Stimulated activated CD4-positive, alpha-beta T cell treated with anti-CD3 and anti-CD28 coated beads, Interleukin-4, amount 100 ng/mL, for 4 hours (primary cell): Measurements from ENCODE around the gene SPATS1.
A peak's percentile ranks its signal among the peaks of the same experiment; 100 is the strongest.

Experiments
- DNase-seq, 2 experiments: peaks; one replicate each; pipeline ENCODE4 v3.0.0-alpha.2; 2020

The SPATS1 gene, protein sequence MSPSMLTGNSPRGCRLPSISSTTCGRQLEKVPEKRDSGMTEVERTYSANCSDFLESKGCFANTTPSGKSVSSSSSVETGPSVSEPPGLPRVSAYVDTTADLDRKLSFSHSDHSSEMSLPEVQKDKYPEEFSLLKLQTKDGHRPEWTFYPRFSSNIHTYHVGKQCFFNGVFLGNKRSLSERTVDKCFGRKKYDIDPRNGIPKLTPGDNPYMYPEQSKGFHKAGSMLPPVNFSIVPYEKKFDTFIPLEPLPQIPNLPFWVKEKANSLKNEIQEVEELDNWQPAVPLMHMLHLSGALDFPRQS

DNA sequence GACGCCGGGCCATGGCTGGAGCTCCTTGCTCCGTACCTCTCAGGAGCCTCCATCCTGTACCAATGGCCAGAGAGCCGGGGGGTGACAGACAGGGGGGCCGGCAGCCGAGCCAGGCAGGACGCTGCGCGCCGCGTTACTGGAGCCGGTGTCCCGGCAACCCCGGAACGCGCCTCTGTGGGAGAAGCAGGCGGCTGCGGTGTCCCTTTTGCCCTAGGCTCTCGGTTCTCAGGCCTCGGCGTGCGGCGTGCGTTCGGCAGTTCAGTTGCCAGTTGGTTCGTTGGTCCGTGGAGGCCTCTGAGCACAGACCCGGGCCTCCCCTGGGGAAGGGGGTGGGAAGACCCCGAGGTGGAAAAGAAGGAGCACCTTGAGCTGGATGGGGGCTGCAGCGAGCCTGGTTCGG, at the start of gene SPATS1:
Gene SPATS1 (plus strand): TSS at position 162 of the 400 bp plus-strand sequence. CDS start 446 bp downstream, outside the sequence.
- DNase-seq = no peak

DNA sequence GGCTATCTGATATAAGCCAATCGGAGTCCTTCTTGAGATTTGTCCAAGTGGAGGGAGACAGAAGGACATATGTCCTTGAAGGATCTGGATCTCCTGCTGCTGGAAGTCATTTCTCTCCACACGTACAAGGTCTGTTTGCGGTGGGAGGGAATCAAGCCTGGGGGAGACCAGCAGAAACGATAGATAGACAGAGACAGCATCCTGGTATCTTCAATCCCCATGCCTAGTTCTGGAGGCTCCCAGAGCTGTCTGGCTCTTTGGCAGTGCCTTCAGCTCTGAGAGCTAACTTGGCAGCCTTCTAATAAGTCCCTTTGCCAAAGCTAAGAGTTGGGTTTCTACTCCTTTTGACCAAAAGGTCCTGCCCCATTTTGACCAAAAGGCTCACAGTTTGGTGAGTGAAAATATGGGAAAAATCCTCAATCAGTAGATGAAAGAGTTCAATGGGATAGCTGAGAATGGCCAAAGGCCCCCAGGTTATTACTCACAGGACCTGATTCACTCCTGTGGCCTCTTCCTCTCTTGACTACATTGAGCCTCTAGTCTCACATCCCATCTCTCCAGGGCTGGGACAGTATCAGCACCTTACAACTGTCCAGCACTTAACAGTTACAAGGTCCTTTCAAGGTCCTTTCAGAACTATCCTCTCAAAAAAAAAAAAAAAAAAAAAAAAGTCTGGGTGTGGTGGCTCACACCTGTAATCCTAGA, 49.6 kb upstream of the SPATS1 start:
- DNase-seq = no peak

- no peak for DNase-seq
Measured at GRCh38 chr6:44294832-44295791, 47.3 kb upstream of the SPATS1 start.

GRCh38 chr6:44297063-44298038, 45.1 kb upstream of the SPATS1 start:
- peak; percentile 33 to 60 for DNase-seq

DNA sequence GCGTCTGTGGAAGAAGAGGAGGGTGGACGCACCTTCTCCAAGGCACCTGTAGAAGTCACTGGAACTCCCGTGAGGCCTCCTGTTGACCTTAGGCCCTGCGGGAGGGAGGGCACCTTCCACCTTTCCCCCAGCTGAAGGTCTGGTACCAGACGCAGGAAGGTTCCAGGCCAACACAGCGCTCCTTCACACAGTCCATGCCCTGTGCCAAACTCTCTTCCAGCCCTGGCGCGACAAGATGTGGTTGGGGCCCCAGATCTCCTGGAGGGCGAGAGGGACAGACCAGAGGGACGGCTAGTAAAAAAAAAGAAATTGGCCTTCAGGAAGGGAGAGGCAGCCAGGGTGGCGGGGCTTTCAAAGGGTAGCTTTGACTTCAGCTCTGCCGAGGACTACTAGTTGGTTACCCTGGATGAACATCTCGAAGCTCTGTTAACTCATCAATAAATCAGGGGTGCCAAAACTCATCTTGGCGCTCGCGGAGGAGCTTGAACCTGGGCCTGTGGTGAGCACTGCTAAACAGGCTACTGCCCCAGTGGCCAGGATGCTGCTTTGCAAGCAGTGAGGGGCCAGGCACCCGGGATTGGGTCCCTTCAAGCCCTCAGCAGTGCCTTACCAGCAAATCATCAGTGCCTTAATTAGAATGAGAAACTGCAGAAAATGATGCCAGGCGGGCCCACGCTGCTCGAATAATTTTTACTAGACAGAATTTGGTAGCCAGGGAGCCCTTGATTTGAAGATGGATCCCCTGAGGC, 44.2 kb upstream of the SPATS1 start:
- no peak for DNase-seq

GRCh38 chr6:44298864-44299263, 43.6 kb upstream of the SPATS1 start:
- no peak for DNase-seq

DNA sequence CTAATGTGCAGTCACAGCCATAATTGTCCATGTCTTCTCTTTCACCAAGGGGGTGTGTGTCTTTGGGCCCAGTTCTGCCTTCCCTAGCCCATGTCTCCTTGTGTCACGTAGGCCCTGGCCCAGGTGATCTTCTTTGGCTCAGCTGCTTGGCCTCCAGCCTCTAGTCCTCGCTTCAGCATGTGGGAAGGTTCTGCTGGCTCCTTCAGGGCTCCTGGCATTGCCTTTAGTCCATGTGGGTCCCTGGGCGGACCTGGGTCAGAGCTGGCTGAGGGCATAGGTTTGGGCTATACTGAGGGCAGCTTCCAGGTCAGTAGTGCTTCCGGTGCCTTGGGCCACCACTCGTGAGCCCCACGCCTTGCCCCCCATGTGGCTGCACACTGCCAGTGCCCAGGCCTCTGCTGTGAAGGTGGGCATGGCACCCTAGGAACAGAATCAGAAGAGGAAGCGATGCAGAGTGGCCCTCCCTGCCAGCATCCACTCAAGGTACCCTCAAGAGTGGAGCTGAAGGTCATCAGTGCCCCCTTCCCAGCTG, 42.1 kb upstream of the SPATS1 start:
- no peak for DNase-seq

- no peak for DNase-seq
Measured at GRCh38 chr6:44301106-44301505, 41.3 kb upstream of the SPATS1 start.

GRCh38 chr6:44301782-44302564, 40.5 kb upstream of the SPATS1 start:
- no peak for DNase-seq

DNA sequence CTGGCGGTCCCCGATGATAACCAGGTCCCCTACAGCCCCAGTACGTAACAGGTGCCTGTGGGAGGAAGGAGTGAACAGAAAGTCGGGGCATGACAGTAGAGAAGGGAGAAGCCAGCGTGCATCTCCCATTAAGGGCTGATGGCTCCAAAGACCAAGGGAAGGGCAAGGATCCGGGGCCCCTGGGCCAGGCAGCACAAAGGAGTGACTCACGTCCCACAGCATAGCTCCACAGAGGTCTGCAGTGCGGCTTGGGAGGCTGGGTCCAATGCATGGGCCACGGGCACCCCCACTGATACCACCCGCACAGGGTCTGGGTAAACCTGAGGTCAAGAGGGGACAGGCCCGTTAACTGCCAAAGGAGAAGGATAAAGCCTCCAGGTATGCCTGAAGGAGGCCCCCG, 39.6 kb upstream of the SPATS1 start:
- DNase-seq = no peak

DNA sequence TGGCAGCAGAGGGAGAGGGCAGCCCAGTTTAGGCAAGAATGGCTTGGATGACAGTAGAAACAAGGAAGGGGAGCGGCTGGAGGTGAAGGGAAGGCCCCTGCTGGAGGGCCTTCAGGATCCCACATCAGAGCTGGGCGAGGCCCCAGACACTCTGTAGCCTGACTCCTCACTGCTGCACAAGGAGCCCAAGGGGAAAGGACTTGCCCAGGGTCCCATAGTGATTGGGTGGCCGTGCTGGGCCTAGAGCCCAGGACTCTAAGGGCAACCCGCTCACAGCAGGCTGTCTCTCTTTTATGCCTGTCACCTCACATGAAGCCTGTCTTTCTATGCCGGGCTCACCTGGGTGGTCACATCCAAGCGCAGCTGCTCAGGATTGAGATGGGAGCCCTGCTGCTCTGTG, 38.6 kb upstream of the SPATS1 start:
- no peak for DNase-seq

DNA sequence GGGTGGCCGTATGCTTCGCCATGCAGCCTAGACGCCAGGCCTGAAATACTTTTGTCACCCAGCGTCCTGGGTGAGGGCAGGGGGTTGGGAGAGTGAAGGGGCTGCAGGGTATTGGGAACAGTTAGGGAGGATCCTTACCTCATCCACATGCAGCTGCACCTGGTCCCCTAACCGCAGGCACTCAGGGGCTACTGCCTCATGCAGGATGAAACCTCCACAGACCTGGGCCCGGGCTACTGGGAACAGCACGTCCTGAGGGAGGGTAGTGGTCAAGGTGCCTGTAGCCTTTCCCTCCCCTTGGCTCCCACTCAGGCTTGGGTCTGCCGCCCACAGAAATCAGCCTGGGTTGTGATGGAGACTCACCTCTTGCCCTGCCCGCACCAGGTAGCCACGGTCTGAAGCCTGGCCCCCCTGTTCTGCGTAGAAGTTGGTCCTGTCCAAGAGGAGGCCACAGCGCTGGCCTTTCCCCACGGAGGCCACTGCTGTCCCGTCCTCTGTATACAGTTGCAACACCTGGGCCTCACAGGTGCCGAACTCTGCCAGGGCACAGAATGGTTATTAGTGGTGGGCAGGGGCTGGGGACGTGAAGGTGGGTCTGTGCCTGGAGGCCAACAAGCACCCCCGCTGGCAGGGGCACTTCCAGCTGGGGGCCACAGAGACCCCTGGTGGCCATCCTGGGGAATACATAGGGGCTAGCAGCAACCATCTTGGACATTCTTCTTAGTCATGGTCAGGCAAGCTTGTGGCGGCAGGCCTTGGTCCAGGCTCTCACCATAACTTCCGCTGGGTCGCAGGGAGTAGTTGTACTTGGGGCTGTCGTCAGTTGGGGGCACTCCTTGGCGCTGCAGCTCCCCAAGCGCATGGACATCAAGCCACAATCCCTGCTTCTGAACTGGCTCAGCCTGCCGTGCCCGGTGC, 37.9 kb upstream of the SPATS1 start:
- peak; percentile 26 to 36 for DNase-seq

DNA sequence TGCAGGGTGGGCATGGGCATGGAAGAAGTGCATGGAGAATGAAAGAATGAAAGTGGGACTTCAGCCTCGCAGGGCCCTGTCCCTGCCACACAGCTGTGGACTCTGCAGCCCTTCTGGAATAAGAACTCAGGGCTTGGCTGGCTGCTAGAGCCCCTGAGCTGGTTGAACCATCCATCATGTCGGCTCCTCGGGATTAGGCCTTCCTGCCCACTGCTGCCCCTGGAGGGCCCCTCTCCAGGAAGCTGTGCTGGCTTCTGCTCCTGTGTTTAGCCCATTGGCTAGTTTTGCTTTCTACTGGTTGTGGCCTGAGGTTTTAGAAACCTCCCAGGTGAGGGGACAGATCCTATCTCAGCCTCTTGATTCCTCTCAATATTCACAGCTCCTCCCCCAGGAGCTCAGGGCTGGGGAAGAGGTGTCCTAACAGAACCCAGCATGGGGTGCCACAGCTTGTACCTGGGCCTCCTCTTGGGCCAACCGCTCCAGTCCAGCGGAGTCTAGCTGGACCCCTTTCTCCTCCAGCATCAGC, 37.2 kb upstream of the SPATS1 start:
- no peak for DNase-seq

DNA sequence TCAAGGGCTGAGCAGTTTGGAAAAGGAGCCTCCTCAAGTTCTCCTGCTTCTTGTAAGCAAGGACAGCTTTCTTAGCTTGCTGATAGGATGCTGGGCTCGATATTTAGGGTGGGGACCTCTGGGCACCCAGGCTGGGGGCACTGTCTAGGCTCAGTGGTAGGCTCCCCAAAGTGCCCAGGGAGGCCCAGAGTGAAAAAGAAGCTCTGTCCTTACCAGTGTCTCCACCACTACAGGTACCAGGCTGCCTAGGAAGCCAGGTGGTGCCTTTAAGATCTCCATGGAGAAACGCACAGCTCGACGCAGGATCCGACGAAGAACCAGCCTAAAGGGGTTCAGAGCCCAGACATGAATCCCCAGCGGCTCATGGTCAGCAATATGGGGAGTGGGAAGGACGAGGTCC, 35.7 kb upstream of the SPATS1 start:
- no peak for DNase-seq

DNA sequence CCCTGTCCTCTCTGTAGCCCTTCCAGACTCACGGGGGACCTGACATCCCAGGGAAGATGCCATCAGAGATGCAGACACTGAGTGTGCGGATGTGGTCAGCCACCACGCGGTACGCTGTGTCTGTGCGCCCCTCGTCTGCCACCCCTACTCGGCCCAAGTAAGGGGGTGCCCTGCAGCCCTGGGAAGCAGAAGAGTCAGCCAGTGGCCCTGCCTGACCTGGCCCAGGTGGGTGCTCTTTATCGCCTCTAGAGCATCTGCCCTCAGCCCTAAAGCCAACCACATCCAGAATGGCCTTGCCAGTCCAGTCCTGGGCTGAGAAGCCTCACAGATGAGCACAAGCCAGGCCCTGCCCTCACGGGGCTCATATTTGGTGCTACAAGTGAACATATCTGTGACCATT, 35.2 kb upstream of the SPATS1 start:
- DNase-seq = no peak

GRCh38 chr6:44309092-44309491, 33.4 kb upstream of the SPATS1 start:
- DNase-seq = no peak

GRCh38 chr6:44309631-44310030, 32.8 kb upstream of the SPATS1 start:
- DNase-seq = no peak

GRCh38 chr6:44310241-44310640, 32.2 kb upstream of the SPATS1 start:
- no peak for DNase-seq

- no peak for DNase-seq
Measured at GRCh38 chr6:44311304-44311703, 31.1 kb upstream of the SPATS1 start.
